GM12878 (cell line): ENCODE data around the gene TYSND1. TPM values are rescaled to one million over a fixed set of nuclear protein-coding genes. Genes with fewer than 3 reads are reported as not detected.

Experiments used
- ATAC-seq: fragments of 200-7000 bp; cut with Tn5 transposase; 3 replicates; pipeline ENCODE4 v1.9.1; 2020; ENCODE audit warnings: mild to moderate bottlenecking, moderate library complexity
- BruUV-seq: library from RNA; stranded (reverse); fragments of 400-500 nt; replicated peaks from 2 replicates; lab custom pipeline; 2021; lab: Mats Ljungman, UMichigan
- CTCF ChIA-PET: fragments of 300-600 bp; sonication (Branson Sonifier 250); formaldehyde crosslinking; extraction: SDS; loops from one replicate; lab custom pipeline; 2021; ENCODE audit warnings: inconsistent platforms; lab: Yijun Ruan, JAX
- POLR2A ChIA-PET: fragments of 350-600 bp; formaldehyde crosslinking; extraction: SDS; loops from one replicate; lab custom pipeline; 2021; ENCODE audit warnings: inconsistent platforms; lab: Charles Lee
- RAD21 ChIA-PET: fragments of 300-600 bp; sonication (Branson Sonifier 250); formaldehyde crosslinking; loops from one replicate; lab custom pipeline; 2023; ENCODE audit warnings: antibody characterized with exemption; ENCODE audit not compliant: unreplicated experiment; lab: Charles Lee
- SMC1A ChIA-PET: fragments of 300-600 bp; sonication (Branson Sonifier 250); formaldehyde crosslinking; loops from one replicate; lab custom pipeline; 2023; ENCODE audit not compliant: unreplicated experiment, uncharacterized antibody; lab: Charles Lee
- DNase-seq: peaks from one replicate; pipeline ENCODE4 v3.0.0-alpha.2; 2011; ENCODE audit warnings: low read depth, low spot score
- FAIRE-seq: peaks from 3 replicates; lab custom pipeline; 2011; peaks lifted over from hg19 to GRCh38; lab: Jason Lieb, UNC
- H2AFZ ChIP-seq: 2 replicates; pipeline ENCODE4 v1.6.0; 2011; ENCODE audit warnings: low read depth, low read length, control low read depth; ENCODE audit not compliant: control insufficient read depth
- H3K27ac ChIP-seq: 2 replicates; pipeline ENCODE4 v1.5.1; 2011; ENCODE audit warnings: control low read depth; ENCODE audit not compliant: control insufficient read depth, insufficient read depth
- H3K27me3 ChIP-seq, 2 experiments: replicated peaks in 1 of 2; 2 replicates each; pipeline versions ENCODE4 v1.6.0 to v1.6.1; 2011; ENCODE audit warnings: low read length in 1 of 2; ENCODE audit not compliant: control insufficient read depth in 2 of 2, insufficient read depth in 2 of 2
- H3K36me3 ChIP-seq, 2 experiments: 2 replicates each; pipeline ENCODE4 v1.5.1; 2011; ENCODE audit warnings: low read length in 1 of 2; ENCODE audit not compliant: control insufficient read depth in 2 of 2, insufficient read depth in 2 of 2
- H3K4me1 ChIP-seq: 2 replicates; pipeline ENCODE4 v1.6.1; 2011; ENCODE audit warnings: mild to moderate bottlenecking, low read length, moderate library complexity, mixed read lengths; ENCODE audit not compliant: control insufficient read depth, insufficient read depth
- H3K4me2 ChIP-seq: 2 replicates; pipeline ENCODE4 v1.6.0; 2011; ENCODE audit warnings: control low read depth; ENCODE audit not compliant: control insufficient read depth, insufficient read depth
- H3K4me3 ChIP-seq: fragments of 200-600 bp; sonication (generic); 2 replicates; pipeline ENCODE4 v1.5.1; 2016
- H3K79me2 ChIP-seq: 2 replicates; pipeline ENCODE4 v1.6.0; 2011; ENCODE audit warnings: low read length; ENCODE audit not compliant: control insufficient read depth, insufficient read depth
- H3K9ac ChIP-seq: 2 replicates; pipeline ENCODE4 v1.8.0; 2011; ENCODE audit warnings: low read length, control low read depth, mixed read lengths; ENCODE audit not compliant: control insufficient read depth, insufficient read depth
- H3K9me3 ChIP-seq: replicated peaks from 3 replicates; pipeline ENCODE4 v1.5.1; 2011; ENCODE audit warnings: mild to moderate bottlenecking, low read length; ENCODE audit not compliant: control insufficient read depth, insufficient read depth
- H4K20me1 ChIP-seq: 2 replicates; pipeline ENCODE4 v1.6.0; 2011; ENCODE audit not compliant: control insufficient read depth, insufficient read depth
- HCFC1 ChIP-seq: fragments of 150-350 bp; IDR thresholded peaks from 2 replicates; pipeline ENCODE4 v1.6.1; 2014; ENCODE audit warnings: low read length
- IKZF1 ChIP-seq: fragments of 450-650 bp; conservative IDR thresholded peaks from 2 replicates; pipeline ENCODE4 v1.6.1; 2017; ENCODE audit warnings: antibody characterized with exemption, mild to moderate bottlenecking
- MEF2B ChIP-seq: fragments of 450-650 bp; IDR thresholded peaks from 2 replicates; pipeline ENCODE4 v1.6.1; 2018; ENCODE audit warnings: mild to moderate bottlenecking, moderate library complexity; ENCODE audit not compliant: partially characterized antibody, poor library complexity, severe bottlenecking
- NKRF ChIP-seq: fragments of 450-650 bp; conservative IDR thresholded peaks from 2 replicates; pipeline ENCODE4 v1.6.1; 2017; ENCODE audit warnings: mild to moderate bottlenecking, moderate library complexity
- RFX5 ChIP-seq: IDR thresholded peaks from 2 replicates; pipeline ENCODE4 v1.6.1; 2011; ENCODE audit warnings: low read depth, low read length, improper control_type of control experiment
- RUNX3 ChIP-seq: IDR thresholded peaks from 2 replicates; pipeline ENCODE4 v1.6.1; 2012; ENCODE audit warnings: low read length, inconsistent platforms
- SPI1 ChIP-seq: IDR thresholded peaks from 2 replicates; pipeline ENCODE4 v1.6.1; 2011; ENCODE audit warnings: low read depth, mild to moderate bottlenecking, low read length, moderate library complexity, borderline replicate concordance; ENCODE audit not compliant: insufficient read depth
- SREBF2 ChIP-seq: IDR thresholded peaks from 2 replicates; pipeline ENCODE4 v1.6.1; 2012; ENCODE audit warnings: mild to moderate bottlenecking, low read length
- WGBS: methylation state at CpG from one replicate; pipeline ENCODE4 v1.1.6; 2016; ENCODE audit warnings: low lambda C conversion rate; ENCODE audit not compliant: insufficient replicate concordance, insufficient coverage; ENCODE audit errors: missing lambda C conversion rate; 5-methylcytosine and 5-hydroxymethylcytosine counted together
- in situ Hi-C: fragments of 300-500 bp; cut with MboI; formaldehyde crosslinking; loops from 9 replicates; pipeline ENCODE4 v1.14.3; 2018; ENCODE audit warnings: mixed read lengths
- intact Hi-C: fragments of 100-400 bp; cut with micrococcal nuclease; formaldehyde crosslinking; loops from one replicate; pipeline ENCODE4 v1.14.2; 2022; ENCODE audit not compliant: unreplicated experiment
- polyA plus RNA-seq, 11 experiments: library from polyadenylated mRNA; depleted of rRNA in 4 of 11; unstranded in 6 of 11; stranded (reverse) in 5 of 11; fragments of >200 nt; fragmentation: Nextera tagmentation in 4 of 11; fragmentation: Illumina TruSeq in 1 of 11; extraction: Ambion mirVana in 4 of 11; extraction: Trizol in 1 of 11; gene quantifications; 1 replicate in 1 of 11; 2 replicates in 10 of 11; pipeline versions ENCODE4 v1.2.1 to v1.2.3, GENCODE V29; 2011 to 2016; ENCODE audit warnings: inconsistent platforms in 2 of 11, missing spikeins in 2 of 11, low read depth in 1 of 11
- total RNA-seq, 4 experiments: library from RNA; depleted of rRNA in 3 of 4; stranded (reverse); fragments of >200 nt in 3 of 4; fragmentation: Illumina TruSeq in 1 of 4; extraction: Trizol in 1 of 4; gene quantifications; 2 replicates each; pipeline versions ENCODE4 v1.2.1 to v1.2.3, GENCODE V29; 2013 to 2021

TYSND1 gene
- total and polyA plus RNA-seq, 10 of the 15 experiments (the other 5 are each of a cell fraction or from before 2014, with no cell fraction given): 1.9 to 21.4 (median 12.0) TPM

- Histone ChIP-seq H4K20me1 (no peaks in the 10 kb centered on the region), H3K27ac (no peak overlapping the region), H3K79me2 (no peaks in the 10 kb centered on the region), H3K9me3 (no peaks in the 10 kb centered on the region), H3K4me2 (no peak overlapping the region), H2AFZ (no peak overlapping the region), H3K4me1 (peaks cover 3% of the 10 kb centered on the region; the same call in 1 of the 2 replicates), H3K36me3 (no peaks in the 10 kb centered on the region)
- no peak for DNase-seq
- ChIA-PET RAD21 (no interaction called here), SMC1A (no interaction called here)
- no TSS peak for BruUV-seq
- in situ Hi-C loops (no loop called here), intact Hi-C loops (no loop called here)
- TF ChIP-seq RUNX3 (0 out of 2 replicates have a peak, but pooled peaks have one; percentile 14), IKZF1 (no peak), RFX5 (no peak), HCFC1 (no peak)
- TF ChIP-seq, all 136 proteins: peak for 1
- no peak overlapping the region for H3K4me3 ChIP-seq
- ChIA-PET CTCF (interaction anchor here (1.6 kb wide), 1 partner anchor 21 kb away, joined by 3 read pairs; no protein-coding TSS in a partner anchor), POLR2A (no interaction called here)
- H3K27me3 ChIP-seq: no peaks in the 10 kb centered on the region
- ATAC-seq (peak; percentile 43), FAIRE-seq (no peak)
- 0% methylated on average over 1 of the region's 1 CpG for WGBS
- H3K9ac ChIP-seq: no peak overlapping the region
These were observed 42.3 kb upstream of the TYSND1 start for GRCh38 chr10:70188768-70189167.

- no peak overlapping the region for H3K27ac ChIP-seq
- 65% methylated on average over 3 of the region's 3 CpGs for WGBS
- TF ChIP-seq MEF2B (no peak), NKRF (no peak), SREBF2 (no peak), SPI1 (no peak)
- no peak overlapping the region for H3K4me2 ChIP-seq
- H2AFZ ChIP-seq: no peak overlapping the region
- ATAC-seq: no peak
- H3K27me3 ChIP-seq: no peaks in the 10 kb centered on the region
- no peaks in the 10 kb centered on the region for H3K79me2 ChIP-seq
- FAIRE-seq: no peak
- CTCF ChIA-PET: no interaction called here
- SMC1A ChIA-PET: no interaction called here
- no peak for DNase-seq
- no peaks in the 10 kb centered on the region for H3K36me3 ChIP-seq
- in situ Hi-C loops: no loop called here
- H3K4me3 ChIP-seq: no peak overlapping the region
- POLR2A ChIA-PET: no interaction called here
- BruUV-seq: no TSS peak
- RAD21 ChIA-PET: no interaction called here
- no peaks in the 10 kb centered on the region for H3K9me3 ChIP-seq
- no peak overlapping the region for H3K9ac ChIP-seq
- H3K4me1 ChIP-seq: peaks cover 3% of the 10 kb centered on the region; the same call in 1 of the 2 replicates
- intact Hi-C loops: no loop called here
- no peaks in the 10 kb centered on the region for H4K20me1 ChIP-seq
These were observed 40.1 kb upstream of the TYSND1 start for GRCh38 chr10:70186571-70186970.
